ENCODE data around the gene ADD1.

ADD1 gene

GRCh38 chr4:2848449-2848848 lies 4.8 kb downstream of the ADD1 start:
- TF ChIP-seq CTCF (IDR thresholded peaks at IDR 0.05; ENCODE audit: insufficient read depth, low read depth, low read length, missing control alignments): no peak
- no peak overlapping the region for H3K4me3 ChIP-seq (ENCODE audit: low read depth, low read length)
- no peak for DNase-seq (ENCODE audit: low read depth)

- no peak for TF ChIP-seq CTCF (IDR thresholded peaks at IDR 0.05; ENCODE audit: insufficient read depth, low read depth, low read length, missing control alignments)
- H3K4me3 ChIP-seq (ENCODE audit: low read depth, low read length): no peak overlapping the region
- no peak for DNase-seq (ENCODE audit: low read depth)
Measured at GRCh38 chr4:2849267-2850152, 5.9 kb downstream of the ADD1 start.

GRCh38 chr4:2850966-2851798 lies 7.5 kb downstream of the ADD1 start:
- TF ChIP-seq CTCF (IDR thresholded peaks at IDR 0.05; ENCODE audit: insufficient read depth, low read depth, low read length, missing control alignments): no peak
- no peak overlapping the region for H3K4me3 ChIP-seq (ENCODE audit: low read depth, low read length)
- peak; percentile 37 for DNase-seq (ENCODE audit: low read depth)

GRCh38 chr4:2852481-2852921 lies 8.9 kb downstream of the ADD1 start:
- DNase-seq (ENCODE audit: low read depth): peak; percentile 83
- H3K4me3 ChIP-seq (ENCODE audit: low read depth, low read length): peak overlapping the region; percentile 5; the same call in 1 of the 2 replicates
- TF ChIP-seq CTCF (IDR thresholded peaks at IDR 0.05; ENCODE audit: insufficient read depth, low read depth, low read length, missing control alignments): no peak

GRCh38 chr4:2855584-2855983 lies 11.9 kb downstream of the ADD1 start:
- no peak for TF ChIP-seq CTCF (IDR thresholded peaks at IDR 0.05; ENCODE audit: insufficient read depth, low read depth, low read length, missing control alignments)
- H3K4me3 ChIP-seq (ENCODE audit: low read depth, low read length): no peak overlapping the region
- DNase-seq (ENCODE audit: low read depth): no peak

- no peak for DNase-seq (ENCODE audit: low read depth)
- no peak overlapping the region for H3K4me3 ChIP-seq (ENCODE audit: low read depth, low read length)
- TF ChIP-seq CTCF (IDR thresholded peaks at IDR 0.05; ENCODE audit: insufficient read depth, low read depth, low read length, missing control alignments): no peak
Measured at GRCh38 chr4:2856266-2856665, 12.6 kb downstream of the ADD1 start.

Data from GM12865 (cell line).